HEK293 (cell line): ENCODE results near the gene CIRBP.

Experiments
- AEBP2 ChIP-seq: fragments of 450-650 bp; formaldehyde crosslinking; IDR thresholded peaks from 2 replicates; pipeline ENCODE4 v1.5.1; 2016; ENCODE audit warnings: missing biosample characterization, missing genetic modification characterization, borderline replicate concordance
- BCL11A ChIP-seq: fragments of 450-650 bp; formaldehyde crosslinking; IDR thresholded peaks from 2 replicates; pipeline ENCODE4 v1.5.1; 2016; ENCODE audit warnings: low read depth, missing biosample characterization, missing genetic modification characterization
- EGR2 ChIP-seq: fragments of 450-650 bp; formaldehyde crosslinking; IDR thresholded peaks from 2 replicates; pipeline ENCODE4 v1.5.1; 2016; ENCODE audit warnings: low read depth, missing biosample characterization, missing genetic modification characterization
- KLF16 ChIP-seq: fragments of 450-650 bp; formaldehyde crosslinking; IDR thresholded peaks from 2 replicates; pipeline ENCODE4 v1.5.1; 2017; ENCODE audit warnings: missing biosample characterization, missing genetic modification characterization
- REPIN1 ChIP-seq: fragments of 450-650 bp; formaldehyde crosslinking; IDR thresholded peaks from 2 replicates; pipeline ENCODE4 v1.5.1; 2017; ENCODE audit warnings: missing biosample characterization, missing genetic modification characterization, low read depth
- ZBTB8A ChIP-seq: fragments of 450-650 bp; formaldehyde crosslinking; IDR thresholded peaks from 2 replicates; pipeline ENCODE4 v1.5.1; 2016; ENCODE audit warnings: missing biosample characterization, missing genetic modification characterization
- ZEB2 ChIP-seq: fragments of 450-650 bp; formaldehyde crosslinking; IDR thresholded peaks from 2 replicates; pipeline ENCODE4 v1.5.1; 2016; ENCODE audit warnings: missing biosample characterization, missing genetic modification characterization
- ZFHX2 ChIP-seq: fragments of 450-650 bp; formaldehyde crosslinking; conservative IDR thresholded peaks from 2 replicates; pipeline ENCODE4 v1.5.1; 2016; ENCODE audit warnings: missing biosample characterization, missing genetic modification characterization
- ZFP41 ChIP-seq: fragments of 450-650 bp; formaldehyde crosslinking; IDR thresholded peaks from 2 replicates; pipeline ENCODE4 v1.5.1; 2016; ENCODE audit warnings: missing biosample characterization, missing genetic modification characterization, borderline replicate concordance
- ZNF155 ChIP-seq: fragments of 450-650 bp; formaldehyde crosslinking; IDR thresholded peaks from 2 replicates; pipeline ENCODE4 v1.5.1; 2016; ENCODE audit warnings: missing biosample characterization, missing genetic modification characterization
- ZNF169 ChIP-seq: fragments of 450-650 bp; formaldehyde crosslinking; IDR thresholded peaks from 2 replicates; pipeline ENCODE4 v1.5.1; 2016; ENCODE audit warnings: missing biosample characterization, missing genetic modification characterization
- ZNF202 ChIP-seq: fragments of 450-650 bp; formaldehyde crosslinking; IDR thresholded peaks from 2 replicates; pipeline ENCODE4 v1.5.1; 2016; ENCODE audit warnings: missing biosample characterization, missing genetic modification characterization, borderline replicate concordance
- ZNF23 ChIP-seq: fragments of 450-650 bp; formaldehyde crosslinking; IDR thresholded peaks from 2 replicates; pipeline ENCODE4 v1.5.1; 2016; ENCODE audit warnings: missing biosample characterization, missing genetic modification characterization, borderline replicate concordance
- ZNF266 ChIP-seq: fragments of 450-650 bp; formaldehyde crosslinking; IDR thresholded peaks from 2 replicates; pipeline ENCODE4 v1.5.1; 2016; ENCODE audit warnings: missing biosample characterization, missing genetic modification characterization, low read depth
- ZNF341 ChIP-seq: fragments of 450-650 bp; formaldehyde crosslinking; IDR thresholded peaks from 2 replicates; pipeline ENCODE4; 2016; ENCODE audit warnings: low read depth, missing biosample characterization, missing genetic modification characterization
- ZNF404 ChIP-seq: fragments of 450-650 bp; formaldehyde crosslinking; IDR thresholded peaks from 2 replicates; pipeline ENCODE4 v1.5.1; 2017; ENCODE audit warnings: missing biosample characterization, missing genetic modification characterization
- ZNF571 ChIP-seq: fragments of 450-650 bp; formaldehyde crosslinking; IDR thresholded peaks from 2 replicates; pipeline ENCODE4 v1.5.0; 2017; ENCODE audit warnings: missing biosample characterization, missing genetic modification characterization
- ZNF585B ChIP-seq: fragments of 450-650 bp; formaldehyde crosslinking; IDR thresholded peaks from 2 replicates; pipeline ENCODE4 v1.5.1; 2016; ENCODE audit warnings: missing biosample characterization, missing genetic modification characterization
- ZNF600 ChIP-seq: fragments of 450-650 bp; formaldehyde crosslinking; IDR thresholded peaks from 2 replicates; pipeline ENCODE4 v1.5.1; 2016; ENCODE audit warnings: missing biosample characterization, missing genetic modification characterization
- ZNF664 ChIP-seq: fragments of 450-650 bp; formaldehyde crosslinking; IDR thresholded peaks from 2 replicates; pipeline ENCODE4 v1.5.1; 2016; ENCODE audit warnings: missing biosample characterization, missing genetic modification characterization
- ZNF792 ChIP-seq: fragments of 450-650 bp; formaldehyde crosslinking; IDR thresholded peaks from 2 replicates; pipeline ENCODE4 v1.5.1; 2016; ENCODE audit warnings: missing biosample characterization, missing genetic modification characterization
- ZNF837 ChIP-seq: fragments of 450-650 bp; formaldehyde crosslinking; IDR thresholded peaks from 2 replicates; pipeline ENCODE4 v1.5.1; 2016; ENCODE audit warnings: missing biosample characterization, missing genetic modification characterization
- TF ChIP-seq, protein P1 (sequence below): fragments of 450-650 bp; formaldehyde crosslinking; IDR thresholded peaks from 2 replicates; pipeline ENCODE4 v1.5.1; 2017; ENCODE audit warnings: missing biosample characterization, missing genetic modification characterization
- TF ChIP-seq, protein P2 (sequence below): fragments of 450-650 bp; formaldehyde crosslinking; IDR thresholded peaks from 2 replicates; pipeline ENCODE4 v1.5.1; 2016; ENCODE audit warnings: missing biosample characterization, missing genetic modification characterization, low read depth
- TF ChIP-seq, protein P3 (sequence below): fragments of 450-650 bp; formaldehyde crosslinking; IDR thresholded peaks from 2 replicates; pipeline ENCODE4 v1.5.1; 2016; ENCODE audit warnings: missing biosample characterization, missing genetic modification characterization

Gene CIRBP

GRCh38 chr19:1248786-1249297, 20.3 kb upstream of the CIRBP start (continued):
- TF ChIP-seq, protein P1, sequence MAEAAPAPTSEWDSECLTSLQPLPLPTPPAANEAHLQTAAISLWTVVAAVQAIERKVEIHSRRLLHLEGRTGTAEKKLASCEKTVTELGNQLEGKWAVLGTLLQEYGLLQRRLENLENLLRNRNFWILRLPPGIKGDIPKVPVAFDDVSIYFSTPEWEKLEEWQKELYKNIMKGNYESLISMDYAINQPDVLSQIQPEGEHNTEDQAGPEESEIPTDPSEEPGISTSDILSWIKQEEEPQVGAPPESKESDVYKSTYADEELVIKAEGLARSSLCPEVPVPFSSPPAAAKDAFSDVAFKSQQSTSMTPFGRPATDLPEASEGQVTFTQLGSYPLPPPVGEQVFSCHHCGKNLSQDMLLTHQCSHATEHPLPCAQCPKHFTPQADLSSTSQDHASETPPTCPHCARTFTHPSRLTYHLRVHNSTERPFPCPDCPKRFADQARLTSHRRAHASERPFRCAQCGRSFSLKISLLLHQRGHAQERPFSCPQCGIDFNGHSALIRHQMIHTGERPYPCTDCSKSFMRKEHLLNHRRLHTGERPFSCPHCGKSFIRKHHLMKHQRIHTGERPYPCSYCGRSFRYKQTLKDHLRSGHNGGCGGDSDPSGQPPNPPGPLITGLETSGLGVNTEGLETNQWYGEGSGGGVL (tag by site-specific recombination): peak; percentile 41
- TF ChIP-seq ZNF600 (tag by site-specific recombination) (no peak), ZNF837 (tag by site-specific recombination) (no peak), ZNF664 (tag by site-specific recombination) (no peak), ZNF266 (tag by site-specific recombination) (no peak), ZNF202 (no peak), ZNF404 (tag by site-specific recombination) (no peak), ZBTB8A (peak; percentile 85), ZNF792 (tag by site-specific recombination) (no peak), ZNF571 (tag by site-specific recombination) (no peak), ZNF23 (tag by site-specific recombination) (no peak), EGR2 (no peak), ZNF155 (tag by site-specific recombination) (no peak), ZNF341 (peak; percentile 69), KLF16 (tag by site-specific recombination) (peak; percentile 90), ZFHX2 (tag by site-specific recombination) (0 out of 2 replicates have a peak, but pooled peaks have one; percentile 5), BCL11A (tag by site-specific recombination) (peak; percentile 39; the same call in 1 of the 2 replicates), ZFP41 (tag by site-specific recombination) (no peak), REPIN1 (tag by site-specific recombination) (no peak; the same call in 1 of the 2 replicates), AEBP2 (tag by site-specific recombination) (no peak), ZNF169 (tag by site-specific recombination) (no peak), ZEB2 (tag by site-specific recombination) (peak; percentile 79), ZNF585B (no peak)
- TF ChIP-seq, protein P2, sequence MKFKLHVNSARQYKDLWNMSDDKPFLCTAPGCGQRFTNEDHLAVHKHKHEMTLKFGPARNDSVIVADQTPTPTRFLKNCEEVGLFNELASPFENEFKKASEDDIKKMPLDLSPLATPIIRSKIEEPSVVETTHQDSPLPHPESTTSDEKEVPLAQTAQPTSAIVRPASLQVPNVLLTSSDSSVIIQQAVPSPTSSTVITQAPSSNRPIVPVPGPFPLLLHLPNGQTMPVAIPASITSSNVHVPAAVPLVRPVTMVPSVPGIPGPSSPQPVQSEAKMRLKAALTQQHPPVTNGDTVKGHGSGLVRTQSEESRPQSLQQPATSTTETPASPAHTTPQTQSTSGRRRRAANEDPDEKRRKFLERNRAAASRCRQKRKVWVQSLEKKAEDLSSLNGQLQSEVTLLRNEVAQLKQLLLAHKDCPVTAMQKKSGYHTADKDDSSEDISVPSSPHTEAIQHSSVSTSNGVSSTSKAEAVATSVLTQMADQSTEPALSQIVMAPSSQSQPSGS (tag by site-specific recombination): no peak
- TF ChIP-seq, protein P3, sequence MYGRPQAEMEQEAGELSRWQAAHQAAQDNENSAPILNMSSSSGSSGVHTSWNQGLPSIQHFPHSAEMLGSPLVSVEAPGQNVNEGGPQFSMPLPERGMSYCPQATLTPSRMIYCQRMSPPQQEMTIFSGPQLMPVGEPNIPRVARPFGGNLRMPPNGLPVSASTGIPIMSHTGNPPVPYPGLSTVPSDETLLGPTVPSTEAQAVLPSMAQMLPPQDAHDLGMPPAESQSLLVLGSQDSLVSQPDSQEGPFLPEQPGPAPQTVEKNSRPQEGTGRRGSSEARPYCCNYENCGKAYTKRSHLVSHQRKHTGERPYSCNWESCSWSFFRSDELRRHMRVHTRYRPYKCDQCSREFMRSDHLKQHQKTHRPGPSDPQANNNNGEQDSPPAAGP (tag by site-specific recombination): peak; percentile 4; the same call in 1 of the 2 replicates
